ENCODE results near the gene ARHGAP42.

Gene ARHGAP42

GRCh38 chr11:100684101-100685065 is 2.7 kb upstream of the ARHGAP42 start:
- no peak for TF ChIP-seq CTCF (IDR thresholded peaks at IDR 0.05; ENCODE audit: extremely low read depth, insufficient read depth, missing control alignments)
- in situ Hi-C loops (cut with MboI; ENCODE audit: low pct_unique_long_range_greater_than_20kb, low sequenced_read_pairs, unreplicated experiment) = no loop called here
- no peak for DNase-seq (ENCODE audit: low spot score)

DNA sequence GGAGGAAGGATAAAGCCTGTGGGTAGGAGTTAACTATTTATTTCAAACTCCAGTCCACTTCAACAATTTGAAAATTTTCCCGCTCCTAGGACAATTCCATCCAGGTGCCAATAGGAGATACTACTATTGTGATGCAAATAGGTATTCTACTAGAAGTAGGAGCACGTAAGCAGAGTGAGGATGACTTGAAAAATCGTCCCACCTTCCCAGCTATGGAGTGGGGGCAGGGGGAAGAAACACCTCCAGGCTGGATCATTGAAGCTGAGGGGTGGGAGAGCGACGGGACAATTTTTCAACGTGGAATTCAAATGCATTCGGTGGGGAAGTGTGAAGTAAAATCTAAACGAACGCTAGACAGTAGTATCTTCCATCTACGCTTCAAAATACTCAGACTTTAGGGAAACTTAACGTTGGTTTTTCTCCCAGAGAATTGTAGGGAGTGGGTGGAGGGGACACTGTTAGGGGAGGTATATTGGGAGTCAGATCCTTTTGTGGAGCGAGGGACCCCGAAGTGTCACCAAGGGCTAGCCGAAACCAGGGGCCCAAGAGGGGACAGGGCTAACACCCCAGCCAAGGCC is 523 bp upstream of the ARHGAP42 start:
- in situ Hi-C loops (cut with MboI; ENCODE audit: low pct_unique_long_range_greater_than_20kb, low sequenced_read_pairs, unreplicated experiment) = no loop called here
- no peak for TF ChIP-seq CTCF (IDR thresholded peaks at IDR 0.05; ENCODE audit: extremely low read depth, insufficient read depth, missing control alignments)
- no peak for DNase-seq (ENCODE audit: low spot score)

- in situ Hi-C loops (cut with MboI; ENCODE audit: low pct_unique_long_range_greater_than_20kb, low sequenced_read_pairs, unreplicated experiment) = no loop called here
- peak; percentile 52 for TF ChIP-seq CTCF (IDR thresholded peaks at IDR 0.05; ENCODE audit: extremely low read depth, insufficient read depth, missing control alignments)
- peak; percentile 78 for DNase-seq (ENCODE audit: low spot score)
These were observed 725 bp downstream of the ARHGAP42 start for GRCh38 chr11:100687630-100688395.

GRCh38 chr11:100689141-100689540 is 2.1 kb downstream of the ARHGAP42 start:
- in situ Hi-C loops (cut with MboI; ENCODE audit: low pct_unique_long_range_greater_than_20kb, low sequenced_read_pairs, unreplicated experiment) = no loop called here
- TF ChIP-seq CTCF (IDR thresholded peaks at IDR 0.05; ENCODE audit: extremely low read depth, insufficient read depth, missing control alignments) = no peak
- no peak for DNase-seq (ENCODE audit: low spot score)

- DNase-seq (ENCODE audit: low spot score) = no peak
- no peak for TF ChIP-seq CTCF (IDR thresholded peaks at IDR 0.05; ENCODE audit: extremely low read depth, insufficient read depth, missing control alignments)
- in situ Hi-C loops (cut with MboI; ENCODE audit: low pct_unique_long_range_greater_than_20kb, low sequenced_read_pairs, unreplicated experiment) = no loop called here
These were observed 5.0 kb downstream of the ARHGAP42 start for GRCh38 chr11:100691896-100692653.

- in situ Hi-C loops (cut with MboI; ENCODE audit: low pct_unique_long_range_greater_than_20kb, low sequenced_read_pairs, unreplicated experiment) = no loop called here
- no peak for DNase-seq (ENCODE audit: low spot score)
- TF ChIP-seq CTCF (IDR thresholded peaks at IDR 0.05; ENCODE audit: extremely low read depth, insufficient read depth, missing control alignments) = no peak
These were observed 8.8 kb downstream of the ARHGAP42 start for GRCh38 chr11:100695911-100696310.
